Activated CD4-positive, alpha-beta T cell treated with anti-CD3 and anti-CD28 coated beads, Interleukin-2, amount 10 ng/mL, durations not matched to agents 7 days and 5 days (primary cell): ENCODE results near the gene NTM. TPM values are rescaled to one million over a fixed set of nuclear protein-coding genes. Genes with fewer than 3 reads are reported as not detected.

ENCODE experiments used
- CTCF ChIA-PET: fragments of 350-600 bp; sonication (Branson Sonifier 250); formaldehyde crosslinking; loops from one replicate; lab custom pipeline; 2021; ENCODE audit warnings: antibody characterized with exemption; lab: Charles Lee
- POLR2A ChIA-PET: fragments of 350-600 bp; sonication (Branson Sonifier 250); formaldehyde crosslinking; loops from one replicate; lab custom pipeline; 2021; ENCODE audit warnings: antibody characterized with exemption; lab: Charles Lee
- DNase-seq: peaks from one replicate; pipeline ENCODE4 v3.0.0-alpha.2; 2020
- H3K27ac Mint-ChIP-seq: one replicate; pipeline ENCODE4 v1.8.0; 2021; ENCODE audit warnings: mild to moderate bottlenecking, moderate library complexity, mixed read lengths
- H3K27me3 Mint-ChIP-seq: one replicate; pipeline ENCODE4 v1.8.0; 2021; ENCODE audit warnings: mixed read lengths
- H3K36me3 Mint-ChIP-seq: one replicate; pipeline ENCODE4 v1.8.0; 2021; ENCODE audit warnings: low read depth, mixed read lengths
- H3K4me1 Mint-ChIP-seq: one replicate; pipeline ENCODE4 v1.8.0; 2021; ENCODE audit warnings: mixed read lengths
- H3K4me3 Mint-ChIP-seq: one replicate; pipeline ENCODE4 v1.8.0; 2021; ENCODE audit warnings: mild to moderate bottlenecking, moderate library complexity, mixed read lengths
- H3K9me3 Mint-ChIP-seq: one replicate; pipeline ENCODE4 v1.8.0; 2021; ENCODE audit warnings: mixed read lengths
- total RNA-seq, 2 experiments: library from RNA; stranded (reverse); gene quantifications; one replicate each; pipeline ENCODE4 v1.2.3, GENCODE V29; 2021

The NTM gene
- total RNA-seq, 2 experiments from 2014 or later = not detected

DNA sequence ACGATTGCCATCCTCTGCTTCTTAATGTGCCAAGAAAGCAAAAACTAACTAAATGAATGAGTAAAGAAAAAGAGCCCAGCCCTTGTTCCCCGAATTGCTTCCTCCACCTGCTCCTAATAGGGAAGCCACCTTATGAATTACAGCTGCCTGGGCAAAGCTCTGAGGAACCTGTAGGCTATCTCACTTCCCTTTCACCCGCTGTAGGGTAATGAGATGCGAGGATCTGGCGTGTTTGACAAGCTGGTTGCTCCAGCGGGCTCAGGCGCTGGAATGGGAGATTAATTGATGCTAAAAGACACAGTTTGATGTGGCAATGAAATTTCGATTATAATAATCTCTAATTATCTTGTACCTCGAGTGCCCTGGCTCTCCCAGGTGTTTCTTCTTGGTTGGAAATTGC lies 256.4 kb downstream of the NTM start:
- H3K4me1 Mint-ChIP-seq = no peaks in the 10 kb centered on the region
- ChIA-PET CTCF (no interaction called here), POLR2A (no interaction called here)
- H3K9me3 Mint-ChIP-seq = no peaks in the 10 kb centered on the region
- no peak overlapping the region for H3K4me3 Mint-ChIP-seq
- DNase-seq = no peak
- peaks cover 14% of the 10 kb centered on the region for H3K27me3 Mint-ChIP-seq
- no peak overlapping the region for H3K27ac Mint-ChIP-seq
- H3K36me3 Mint-ChIP-seq = no peaks in the 10 kb centered on the region

DNA sequence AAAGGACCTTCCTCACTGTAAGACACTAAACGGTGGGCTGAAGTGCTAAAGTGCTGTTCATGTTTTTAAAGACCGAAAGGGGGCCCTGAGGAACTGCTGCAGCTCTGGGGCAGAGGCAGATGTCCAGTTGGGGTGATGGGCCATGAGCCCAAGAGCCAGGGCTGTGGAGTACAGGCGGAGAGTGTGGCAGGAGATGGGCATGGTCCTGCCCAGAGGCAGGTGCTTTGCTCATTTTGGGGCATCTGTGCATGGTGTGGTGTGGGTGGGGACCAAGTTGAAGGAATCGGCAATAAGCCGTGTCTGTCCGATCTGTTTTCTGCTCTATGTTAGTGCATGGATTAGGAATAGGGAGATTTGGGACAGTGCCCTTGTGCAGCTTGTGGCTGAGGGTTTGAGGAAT lies 258.3 kb downstream of the NTM start:
- H3K4me1 Mint-ChIP-seq = no peaks in the 10 kb centered on the region
- no peaks in the 10 kb centered on the region for H3K36me3 Mint-ChIP-seq
- no peak for DNase-seq
- H3K4me3 Mint-ChIP-seq = no peak overlapping the region
- no peak overlapping the region for H3K27ac Mint-ChIP-seq
- peaks cover 14% of the 10 kb centered on the region for H3K27me3 Mint-ChIP-seq
- ChIA-PET POLR2A (no interaction called here), CTCF (no interaction called here)
- no peaks in the 10 kb centered on the region for H3K9me3 Mint-ChIP-seq

DNA sequence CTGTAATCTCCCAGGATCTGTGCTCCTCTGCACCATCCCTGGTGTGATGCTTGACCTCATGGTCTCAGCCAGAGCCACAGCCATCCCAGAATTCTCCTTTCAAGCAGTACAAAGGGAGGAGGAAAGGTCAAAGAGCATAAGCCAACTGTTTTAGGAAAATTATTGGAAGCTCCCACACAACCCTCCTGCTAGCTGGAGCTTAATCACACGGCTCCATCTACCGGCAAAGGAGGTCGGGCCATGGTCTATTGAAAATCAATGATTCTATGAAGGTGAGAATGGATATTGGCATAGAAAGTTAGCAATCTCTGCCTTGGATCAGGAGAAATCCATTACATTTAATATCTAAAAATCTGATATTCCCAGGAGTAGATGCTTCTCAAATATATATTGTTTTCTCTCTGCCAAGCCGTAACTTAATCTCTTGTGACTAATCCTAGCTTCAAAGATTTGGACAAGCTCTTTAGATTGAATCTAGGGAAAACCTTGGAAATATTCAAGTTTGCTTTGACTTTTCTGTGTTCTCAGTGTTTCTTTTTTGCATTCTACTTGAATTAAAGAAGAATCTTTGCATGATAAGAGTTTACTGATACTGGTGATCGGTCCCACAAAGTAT lies 259.6 kb downstream of the NTM start:
- ChIA-PET POLR2A (no interaction called here), CTCF (no interaction called here)
- H3K4me3 Mint-ChIP-seq = no peak overlapping the region
- no peak overlapping the region for H3K27ac Mint-ChIP-seq
- H3K27me3 Mint-ChIP-seq = peaks cover 14% of the 10 kb centered on the region
- no peaks in the 10 kb centered on the region for H3K36me3 Mint-ChIP-seq
- DNase-seq = no peak
- H3K4me1 Mint-ChIP-seq = no peaks in the 10 kb centered on the region
- H3K9me3 Mint-ChIP-seq = no peaks in the 10 kb centered on the region

DNA sequence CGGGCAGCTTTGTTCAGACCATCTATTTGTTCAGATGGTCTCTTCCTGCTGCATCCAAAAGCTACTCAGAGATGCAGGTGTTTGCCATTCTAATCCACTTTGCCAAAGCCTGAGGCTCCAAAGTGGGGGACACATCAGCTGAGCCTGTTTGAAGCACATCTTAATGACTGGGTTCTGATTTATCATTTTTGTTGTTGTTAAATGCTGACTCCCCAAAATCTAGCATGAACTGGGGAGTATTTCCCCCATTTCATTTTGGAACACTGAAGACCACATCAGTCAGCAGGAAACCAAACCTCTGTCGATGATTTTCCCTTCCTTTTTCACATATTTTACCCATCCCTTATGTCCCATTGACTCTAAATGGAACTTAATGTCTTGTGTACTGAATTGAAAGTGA lies 262.6 kb downstream of the NTM start:
- CTCF ChIA-PET = no interaction called here
- Mint-ChIP-seq H3K27ac (no peak overlapping the region), H3K36me3 (no peaks in the 10 kb centered on the region), H3K4me1 (no peaks in the 10 kb centered on the region), H3K27me3 (peaks cover 3% of the 10 kb centered on the region), H3K4me3 (no peak overlapping the region), H3K9me3 (no peaks in the 10 kb centered on the region)
- DNase-seq = no peak
- POLR2A ChIA-PET = no interaction called here

DNA sequence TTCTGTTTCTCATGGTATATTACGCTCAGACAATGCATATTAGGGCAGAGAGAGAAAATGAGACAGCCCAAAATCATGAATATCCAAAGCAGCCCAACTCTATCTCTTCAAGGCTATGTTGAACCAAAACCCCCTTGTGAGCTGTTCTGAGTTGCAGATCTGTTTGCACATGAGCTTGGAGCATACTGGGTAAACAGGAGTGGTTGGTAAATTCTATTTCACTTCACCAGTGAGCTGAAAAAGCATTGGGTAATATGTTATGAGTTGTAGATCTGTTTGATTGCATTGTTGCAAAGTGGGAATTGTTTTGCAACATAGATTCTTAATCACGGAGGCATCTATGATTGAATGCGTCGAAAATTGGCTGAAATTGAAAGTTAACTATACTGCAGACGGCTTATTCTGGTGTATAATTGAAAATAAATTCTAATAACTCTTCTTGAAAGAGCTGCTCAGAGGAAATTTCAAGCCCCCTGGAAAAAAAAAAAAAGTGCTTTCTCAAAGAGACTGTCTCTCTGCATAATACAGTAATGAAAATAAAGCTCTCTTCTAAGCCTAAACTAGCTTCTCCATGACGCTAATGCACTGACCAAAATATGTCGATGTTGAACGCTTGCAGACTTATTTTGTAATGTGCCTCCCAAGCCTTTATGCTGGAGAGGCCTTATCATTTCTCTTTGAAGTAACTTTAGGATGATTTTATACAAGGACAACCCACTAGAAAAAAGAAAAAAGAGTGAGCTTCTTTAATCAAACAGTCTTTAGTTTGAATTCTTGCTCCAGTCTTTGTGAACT lies 263.7 kb downstream of the NTM start:
- Mint-ChIP-seq H3K27me3 (peaks cover 3% of the 10 kb centered on the region), H3K4me3 (no peak overlapping the region), H3K36me3 (no peaks in the 10 kb centered on the region), H3K9me3 (no peaks in the 10 kb centered on the region), H3K27ac (no peak overlapping the region), H3K4me1 (no peaks in the 10 kb centered on the region)
- no peak for DNase-seq
- CTCF ChIA-PET = interaction anchor here (0.6 kb wide), 2 partner anchors 781 to 1228 kb away, joined by 3 to 4 read pairs; no protein-coding TSS in a partner anchor
- POLR2A ChIA-PET = no interaction called here

DNA sequence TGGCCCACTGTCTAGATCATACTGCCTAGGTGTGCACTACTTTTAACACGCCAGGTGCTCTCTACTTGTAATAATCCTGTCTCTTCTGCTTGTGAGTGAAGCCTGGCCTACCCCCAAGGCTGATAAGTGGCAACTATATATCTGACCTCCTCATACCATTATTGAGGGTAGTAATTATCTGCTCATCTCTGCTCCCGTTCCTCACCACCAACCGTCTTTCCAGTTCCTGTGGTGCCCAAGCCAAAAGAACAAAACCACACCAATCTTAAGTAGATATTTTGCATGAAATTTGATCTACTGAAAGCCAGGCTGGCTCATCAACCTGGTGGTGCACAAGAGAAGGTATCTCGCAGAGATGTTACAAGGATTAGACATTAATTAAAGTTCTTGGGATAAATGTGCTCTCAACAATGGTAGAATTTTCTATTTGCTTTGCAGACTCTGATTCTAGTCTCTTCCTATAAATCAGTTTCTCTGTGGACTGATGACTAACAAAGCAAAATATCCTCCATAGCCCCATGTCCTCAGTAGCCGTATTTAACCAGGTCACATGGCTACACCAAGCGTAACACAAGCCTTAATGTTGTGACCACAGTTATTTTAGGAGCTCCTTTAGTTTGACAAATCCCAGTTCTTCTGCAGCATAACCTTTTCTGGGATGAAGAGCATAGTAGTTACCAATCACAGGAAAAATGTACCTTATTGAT lies 267.2 kb downstream of the NTM start:
- Mint-ChIP-seq H3K4me1 (no peaks in the 10 kb centered on the region), H3K9me3 (no peaks in the 10 kb centered on the region), H3K27me3 (no peaks in the 10 kb centered on the region), H3K4me3 (no peak overlapping the region), H3K36me3 (no peaks in the 10 kb centered on the region), H3K27ac (no peak overlapping the region)
- CTCF ChIA-PET = no interaction called here
- no peak for DNase-seq
- POLR2A ChIA-PET = no interaction called here

DNA sequence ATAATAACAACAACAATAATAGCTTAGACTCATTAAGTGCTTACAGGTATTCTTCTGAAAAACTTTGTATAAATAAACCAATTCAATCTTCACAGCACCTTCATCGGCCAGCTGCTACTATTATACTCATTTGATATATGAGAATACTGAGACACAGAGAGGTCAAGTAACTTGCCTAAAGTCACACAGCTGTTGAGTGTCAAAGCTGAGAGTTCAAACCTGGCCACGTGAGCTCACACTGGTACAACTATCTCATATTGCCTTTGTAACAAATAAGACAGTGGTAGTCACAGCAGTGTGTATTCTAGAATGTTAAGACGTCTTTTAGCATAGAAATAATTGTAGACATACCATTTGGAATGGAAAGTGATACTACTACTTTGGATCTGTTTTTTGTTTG lies 268.5 kb downstream of the NTM start:
- no peaks in the 10 kb centered on the region for H3K27me3 Mint-ChIP-seq
- H3K27ac Mint-ChIP-seq = no peak overlapping the region
- CTCF ChIA-PET = no interaction called here
- no peak for DNase-seq
- no peaks in the 10 kb centered on the region for H3K36me3 Mint-ChIP-seq
- POLR2A ChIA-PET = no interaction called here
- no peaks in the 10 kb centered on the region for H3K4me1 Mint-ChIP-seq
- no peak overlapping the region for H3K4me3 Mint-ChIP-seq
- no peaks in the 10 kb centered on the region for H3K9me3 Mint-ChIP-seq

DNA sequence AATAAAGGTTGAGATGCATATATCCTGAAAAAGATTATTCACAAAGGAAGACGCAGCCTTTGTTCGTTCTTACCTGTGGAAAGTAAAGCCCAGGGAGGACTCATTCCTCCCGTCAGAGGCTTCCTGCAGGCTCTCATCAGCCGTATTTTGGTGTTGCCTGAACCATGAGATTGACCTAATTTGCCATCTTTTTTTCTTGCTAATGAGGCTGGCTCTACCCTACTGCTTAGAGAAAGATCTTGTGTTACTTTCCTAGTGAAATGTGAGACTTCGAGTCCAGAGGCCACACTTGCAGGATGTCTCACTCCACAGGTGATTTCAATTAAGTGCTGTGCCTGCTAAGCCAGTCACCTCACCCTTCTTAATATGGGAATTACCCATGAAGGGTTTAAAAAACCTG lies 269.9 kb downstream of the NTM start:
- no peak overlapping the region for H3K4me3 Mint-ChIP-seq
- ChIA-PET CTCF (no interaction called here), POLR2A (no interaction called here)
- no peaks in the 10 kb centered on the region for H3K36me3 Mint-ChIP-seq
- no peak for DNase-seq
- H3K9me3 Mint-ChIP-seq = no peaks in the 10 kb centered on the region
- no peaks in the 10 kb centered on the region for H3K4me1 Mint-ChIP-seq
- no peaks in the 10 kb centered on the region for H3K27me3 Mint-ChIP-seq
- H3K27ac Mint-ChIP-seq = no peak overlapping the region

DNA sequence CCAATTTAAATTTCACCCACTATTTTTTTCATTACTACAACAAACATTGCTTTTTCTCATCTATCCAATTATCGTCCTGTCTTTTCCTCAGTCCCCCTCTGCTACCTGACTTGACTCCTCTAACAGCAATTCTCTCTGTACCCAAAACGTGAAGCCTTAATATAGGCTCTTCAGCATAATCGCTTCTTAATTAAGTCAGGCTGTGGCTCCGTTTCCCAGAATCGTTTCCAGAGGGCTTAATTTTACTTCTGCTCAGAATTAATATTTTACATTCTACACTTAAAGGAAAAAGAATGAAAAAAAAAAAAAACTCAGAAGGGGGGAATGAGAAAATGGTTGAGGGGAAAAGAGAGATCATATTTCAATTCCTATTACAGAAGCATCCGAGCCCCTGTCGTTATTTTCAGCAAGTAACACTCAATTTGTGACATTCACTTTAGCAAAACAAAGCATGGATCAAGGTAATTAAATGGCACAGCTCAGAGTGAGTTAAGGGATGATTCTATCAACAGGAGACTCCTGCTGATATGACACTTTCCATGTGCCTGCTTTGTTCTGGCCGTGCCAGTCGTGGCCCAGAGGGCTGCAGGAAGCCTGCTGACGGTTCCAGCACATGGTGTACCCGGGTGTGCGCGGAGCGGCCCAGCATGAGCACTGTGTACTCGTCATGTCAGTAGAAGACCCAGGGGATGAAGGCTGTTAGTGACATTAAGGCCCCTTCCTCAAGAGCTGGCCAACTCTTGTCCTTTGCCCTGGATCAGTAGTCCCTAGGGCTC lies 272.5 kb downstream of the NTM start:
- POLR2A ChIA-PET = no interaction called here
- H3K9me3 Mint-ChIP-seq = no peaks in the 10 kb centered on the region
- no peaks in the 10 kb centered on the region for H3K4me1 Mint-ChIP-seq
- H3K27me3 Mint-ChIP-seq = no peaks in the 10 kb centered on the region
- CTCF ChIA-PET = no interaction called here
- no peak for DNase-seq
- H3K27ac Mint-ChIP-seq = no peak overlapping the region
- H3K36me3 Mint-ChIP-seq = no peaks in the 10 kb centered on the region
- H3K4me3 Mint-ChIP-seq = no peak overlapping the region

DNA sequence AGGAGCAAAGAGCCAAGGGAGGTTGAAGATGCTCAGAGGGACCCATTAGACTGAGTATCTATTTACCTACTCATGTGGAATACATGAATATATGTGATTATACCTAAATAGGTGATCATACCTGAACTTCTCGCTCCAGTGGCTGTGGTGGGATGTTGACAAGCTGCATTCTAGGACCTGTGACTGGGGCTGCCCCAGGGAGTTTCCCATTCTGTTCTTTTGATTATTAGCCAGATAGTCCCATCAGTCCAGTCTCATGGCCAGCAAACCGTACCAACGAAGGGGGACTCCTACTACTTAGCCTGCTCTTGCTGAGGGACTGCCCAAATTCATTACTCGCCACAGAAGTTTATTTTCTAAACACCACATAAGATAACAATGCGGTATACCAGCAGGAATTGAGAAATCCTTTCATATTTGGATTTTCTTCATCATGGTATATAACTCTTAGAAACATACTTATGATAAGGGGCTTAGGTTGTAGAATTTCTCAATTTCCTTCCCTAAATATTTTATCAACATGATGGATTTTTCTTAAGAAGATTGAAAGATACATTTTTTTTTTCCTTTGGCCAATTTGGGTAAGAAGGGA lies 273.9 kb downstream of the NTM start:
- ChIA-PET POLR2A (no interaction called here), CTCF (no interaction called here)
- Mint-ChIP-seq H3K4me1 (no peaks in the 10 kb centered on the region), H3K27me3 (no peaks in the 10 kb centered on the region), H3K9me3 (no peaks in the 10 kb centered on the region), H3K36me3 (no peaks in the 10 kb centered on the region), H3K4me3 (no peak overlapping the region), H3K27ac (no peak overlapping the region)
- no peak for DNase-seq

DNA sequence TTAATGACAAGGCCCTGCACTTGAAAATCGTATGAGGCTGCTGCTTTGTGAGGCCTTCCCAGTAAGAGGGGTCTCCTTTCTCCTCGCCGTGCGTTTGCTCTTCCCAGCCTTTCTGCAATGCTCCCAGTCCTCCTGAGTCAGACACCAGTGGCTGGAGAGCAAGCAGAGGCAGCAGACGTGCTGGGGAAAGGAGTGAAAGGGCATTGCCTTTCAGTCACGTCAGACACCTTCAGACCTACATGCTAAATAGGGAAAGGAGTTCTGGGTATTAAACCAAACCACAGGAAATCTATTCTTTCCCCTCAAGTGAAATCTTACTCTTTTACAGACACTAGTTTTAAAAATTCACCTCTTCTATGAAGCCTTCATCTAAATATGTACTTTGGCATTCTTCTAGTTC lies 274.8 kb downstream of the NTM start:
- Mint-ChIP-seq H3K27ac (no peak overlapping the region), H3K27me3 (no peaks in the 10 kb centered on the region), H3K9me3 (no peaks in the 10 kb centered on the region), H3K4me3 (no peak overlapping the region), H3K4me1 (no peaks in the 10 kb centered on the region), H3K36me3 (no peaks in the 10 kb centered on the region)
- ChIA-PET POLR2A (no interaction called here), CTCF (no interaction called here)
- DNase-seq = no peak

DNA sequence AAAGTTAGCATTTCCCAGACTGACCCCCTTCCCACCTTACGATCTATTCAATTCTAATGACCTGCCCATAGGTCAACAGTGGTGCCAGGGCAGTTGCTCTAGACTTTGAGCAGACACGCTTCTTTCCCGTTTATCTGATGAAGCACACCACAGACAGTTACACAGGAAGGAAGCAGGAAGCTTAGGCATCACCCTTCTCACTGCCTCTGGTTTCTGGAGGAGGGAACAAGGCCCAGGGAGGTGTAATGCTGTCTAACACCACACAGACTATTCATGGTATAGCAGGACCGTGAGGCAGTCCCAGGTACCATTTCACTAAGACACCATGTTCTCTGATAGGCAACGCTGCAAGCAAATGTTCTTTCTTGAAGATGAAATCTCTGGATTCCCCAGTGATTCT lies 279.4 kb downstream of the NTM start:
- DNase-seq = no peak
- CTCF ChIA-PET = no interaction called here
- Mint-ChIP-seq H3K4me1 (no peaks in the 10 kb centered on the region), H3K4me3 (no peak overlapping the region), H3K9me3 (no peaks in the 10 kb centered on the region), H3K27ac (no peak overlapping the region), H3K36me3 (no peaks in the 10 kb centered on the region), H3K27me3 (no peaks in the 10 kb centered on the region)
- POLR2A ChIA-PET = no interaction called here
